ENCODE data around the gene GTF2IRD1. TPM values are rescaled to one million over a fixed set of nuclear protein-coding genes. Genes with fewer than 3 reads are reported as not detected.

Gene GTF2IRD1
- total RNA-seq, 4 donors from 2014 or later, result 14.6 to 35.7 (median 17.1) TPM

GRCh38 chr7:74455291-74455804 is 1.6 kb downstream of the GTF2IRD1 start:
- Histone ChIP-seq H3K4me3 (peak overlapping the region in 3 of 4 donors; percentile 57 to 93 (median 83)), H3K9me3 (no peaks in the 10 kb centered on the region), H3K4me1 (peaks cover 0 to 30% (median 17%) of the 10 kb centered on the region in 4 donors), H3K27me3 (no peaks in the 10 kb centered on the region), H3K36me3 (no peaks in the 10 kb centered on the region), H3K27ac (peak overlapping the region; percentile 76 to 99 (median 96))
- TF ChIP-seq CTCF (IDR thresholded peaks at IDR 0.05) (no peak), POLR2A (IDR thresholded peaks at IDR 0.05) (no peak), EP300 (IDR thresholded peaks at IDR 0.05) (peak in 1 of 2 donors; percentile 37)
- WGBS, 2 donors, result 55 to 71% methylated on average over 9 to 13 of the region's 13 CpGs
- peak in 1 of 2 donors; percentile 8 for DNase-seq (ENCODE audit: low spot score in 2 of 2)

DNA sequence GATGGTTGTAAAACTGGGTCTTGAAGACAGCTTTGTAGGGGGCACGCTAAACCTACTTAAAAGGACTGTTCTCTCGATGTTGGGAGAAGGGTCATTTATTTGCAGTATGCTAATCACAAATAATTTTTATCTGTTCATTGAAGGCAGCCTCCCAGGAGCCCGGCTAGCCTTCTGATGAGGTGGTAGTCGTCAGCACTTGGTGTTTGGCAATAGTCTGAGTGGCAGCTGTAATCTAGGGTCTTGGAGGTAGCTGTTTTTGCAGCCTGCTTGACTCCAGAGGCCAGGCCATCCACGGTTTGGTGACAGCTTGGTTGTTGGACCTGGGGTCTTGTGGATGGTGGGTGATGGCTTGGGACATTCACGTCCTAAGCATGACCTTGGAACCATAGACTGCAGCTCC is 2.2 kb downstream of the GTF2IRD1 start:
- 61 to 63% methylated on average over 6 of the region's 6 CpGs for WGBS, 2 donors
- Histone ChIP-seq H3K36me3 (no peaks in the 10 kb centered on the region), H3K27ac (peak overlapping the region in 3 of 4 donors; percentile 93 to 99 (median 98)), H3K9me3 (no peaks in the 10 kb centered on the region), H3K4me1 (peaks cover 0 to 30% (median 17%) of the 10 kb centered on the region in 4 donors), H3K27me3 (no peaks in the 10 kb centered on the region), H3K4me3 (no peak overlapping the region)
- no peak for TF ChIP-seq EP300 (IDR thresholded peaks at IDR 0.05)
- no peak for TF ChIP-seq CTCF (IDR thresholded peaks at IDR 0.05)
- no peak for TF ChIP-seq POLR2A (IDR thresholded peaks at IDR 0.05)
- no peak for DNase-seq (ENCODE audit: low spot score in 2 of 2)

DNA sequence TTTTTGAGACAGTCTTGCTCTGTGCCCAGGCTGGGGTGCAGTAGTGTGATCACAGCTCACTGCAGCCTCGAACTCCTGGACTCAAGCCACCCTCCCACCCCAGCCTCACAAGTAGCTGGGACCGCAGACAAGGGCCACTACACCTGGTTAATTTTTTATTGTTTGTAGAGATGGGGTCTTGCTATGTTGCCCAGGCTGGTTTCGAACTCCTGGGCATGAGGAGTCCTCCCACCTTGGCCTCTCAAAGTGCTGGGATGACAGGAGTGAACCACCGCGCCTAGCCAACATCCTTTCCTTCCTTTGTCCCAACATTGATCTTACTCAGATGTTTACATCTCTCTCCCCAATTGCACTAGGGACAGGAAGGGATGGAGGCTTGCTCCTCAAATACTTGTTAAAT is 3.3 kb downstream of the GTF2IRD1 start:
- TF ChIP-seq CTCF (IDR thresholded peaks at IDR 0.05) (no peak), POLR2A (IDR thresholded peaks at IDR 0.05) (no peak), EP300 (IDR thresholded peaks at IDR 0.05) (no peak)
- WGBS, 2 donors, result 89 to 91% methylated on average over 5 of the region's 5 CpGs
- peak overlapping the region in 2 of 4 donors; percentile 38 to 52 for H3K27ac ChIP-seq
- DNase-seq (ENCODE audit: low spot score in 2 of 2), result no peak
- peaks cover 0 to 30% (median 17%) of the 10 kb centered on the region in 4 donors for H3K4me1 ChIP-seq
- H3K4me3 ChIP-seq, result no peak overlapping the region
- H3K36me3 ChIP-seq, result no peaks in the 10 kb centered on the region
- no peaks in the 10 kb centered on the region for H3K9me3 ChIP-seq
- H3K27me3 ChIP-seq, result no peaks in the 10 kb centered on the region

DNA sequence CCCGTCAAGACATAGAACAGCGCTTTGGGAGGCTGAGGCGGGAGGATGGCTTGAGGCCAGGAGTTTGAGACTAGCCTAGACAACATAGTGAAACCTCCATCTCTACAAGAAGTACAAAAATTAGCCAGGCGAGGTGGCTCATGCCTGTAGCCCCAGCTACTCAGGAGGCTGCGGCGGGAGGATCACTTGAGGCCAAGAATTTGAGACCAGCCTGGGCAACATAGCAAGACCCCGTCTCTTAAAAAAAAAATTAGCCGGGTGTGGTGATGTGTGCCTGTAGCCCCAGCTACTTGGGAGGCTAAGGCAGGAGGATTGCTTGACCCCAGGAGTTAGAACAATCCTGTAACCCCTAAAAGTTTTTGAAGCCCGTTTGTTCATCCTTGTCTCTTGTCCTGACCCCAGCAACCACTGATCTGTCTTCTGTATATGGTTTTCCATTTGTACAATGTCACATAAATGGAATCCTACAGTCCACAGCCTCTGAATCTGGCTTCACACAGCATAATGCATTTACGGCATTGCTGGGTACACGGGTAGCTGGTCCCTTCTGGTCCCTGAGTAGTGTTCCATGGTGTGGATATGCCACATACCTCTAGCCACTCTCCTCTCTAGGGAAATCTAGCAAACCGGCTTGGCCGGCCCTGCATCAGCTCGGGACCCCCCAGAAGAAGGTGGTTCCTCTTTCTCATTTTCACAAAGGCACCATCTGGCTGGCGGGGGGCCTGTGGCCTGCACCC is 8.4 kb downstream of the GTF2IRD1 start:
- no peak for DNase-seq (ENCODE audit: low spot score in 2 of 2)
- TF ChIP-seq EP300 (IDR thresholded peaks at IDR 0.05) (no peak), POLR2A (IDR thresholded peaks at IDR 0.05) (no peak), CTCF (IDR thresholded peaks at IDR 0.05) (no peak)
- Histone ChIP-seq H3K27ac (no peak overlapping the region), H3K4me3 (no peak overlapping the region), H3K9me3 (no peaks in the 10 kb centered on the region), H3K4me1 (peaks cover 0 to 16% (median 0%) of the 10 kb centered on the region in 4 donors), H3K36me3 (no peaks in the 10 kb centered on the region), H3K27me3 (no peaks in the 10 kb centered on the region)
- WGBS, 2 donors, result 86 to 91% methylated on average over 15 of the region's 15 CpGs

GRCh38 chr7:74462707-74463100 is 9.0 kb downstream of the GTF2IRD1 start:
- Histone ChIP-seq H3K9me3 (no peaks in the 10 kb centered on the region), H3K36me3 (no peaks in the 10 kb centered on the region), H3K4me3 (no peak overlapping the region), H3K27me3 (no peaks in the 10 kb centered on the region), H3K4me1 (peaks cover 0 to 16% (median 0%) of the 10 kb centered on the region in 4 donors), H3K27ac (no peak overlapping the region)
- WGBS, 2 donors, result 83 to 87% methylated on average over 11 of the region's 11 CpGs
- DNase-seq (ENCODE audit: low spot score in 2 of 2), result no peak
- TF ChIP-seq EP300 (IDR thresholded peaks at IDR 0.05) (no peak), CTCF (IDR thresholded peaks at IDR 0.05) (no peak), POLR2A (IDR thresholded peaks at IDR 0.05) (no peak)
